GM13976 (cell line): ENCODE data around the gene MADCAM1.

Experiments used
- DNase-seq: peaks from one replicate; pipeline ENCODE4 v3.0.0; 2012; ENCODE audit warnings: low spot score
- CTCF ChIP-seq: IDR thresholded peaks from 2 replicates; pipeline ENCODE4 v1.5.1; 2012; ENCODE audit warnings: borderline replicate concordance, mild to moderate bottlenecking; ENCODE audit not compliant: insufficient read depth; ENCODE audit errors: extremely low read depth, missing control alignments, control extremely low read depth
- in situ Hi-C: fragments of 300-500 bp; cut with MboI; formaldehyde crosslinking; loops from one replicate; pipeline ENCODE4 v1.12.0; 2022; ENCODE audit warnings: low sequenced_read_pairs, mixed read lengths, inconsistent platforms; ENCODE audit not compliant: unreplicated experiment

Gene MADCAM1

GRCh38 chr19:519449-519865, 23.2 kb downstream of the MADCAM1 start:
- DNase-seq: no peak
- in situ Hi-C loops: no loop called here
- no peak for TF ChIP-seq CTCF

- no peak for TF ChIP-seq CTCF
- in situ Hi-C loops: no loop called here
- no peak for DNase-seq
These were observed 26.4 kb downstream of the MADCAM1 start for GRCh38 chr19:522726-523125.

- DNase-seq: no peak
- no peak for TF ChIP-seq CTCF
- in situ Hi-C loops: no loop called here
These were observed 27.9 kb downstream of the MADCAM1 start for GRCh38 chr19:524062-524674.

GRCh38 chr19:525029-525428, 28.7 kb downstream of the MADCAM1 start:
- TF ChIP-seq CTCF: no peak
- in situ Hi-C loops: no loop called here
- DNase-seq: no peak

- DNase-seq: no peak
- TF ChIP-seq CTCF: no peak
- in situ Hi-C loops: no loop called here
These were observed 29.7 kb downstream of the MADCAM1 start for GRCh38 chr19:525857-526419.

- no peak for TF ChIP-seq CTCF
- no peak for DNase-seq
- in situ Hi-C loops: no loop called here
These were observed 34.1 kb downstream of the MADCAM1 start for GRCh38 chr19:530134-531008.
